Uterus (tissue), 4 donors: ENCODE results near the gene INS. TPM values are rescaled to one million over a fixed set of nuclear protein-coding genes. Genes with fewer than 3 reads are reported as not detected.

ENCODE experiments used
- DNase-seq, 2 donors: peaks; one replicate each; pipeline ENCODE4 v3.0.0-alpha.2; 2019 to 2020
- H3K27ac ChIP-seq, 2 donors: fragments of 200-600 bp; sonication (generic); 1 replicate in 1 of 2; 2 replicates in 1 of 2; pipeline ENCODE4 v1.5.1; 2016 to 2018
- H3K27me3 ChIP-seq, 2 donors: fragments of 200-600 bp; sonication (generic); one replicate each; pipeline ENCODE4 v1.5.1; 2018 to 2019; ENCODE audit warnings: control low read depth in 1 of 2
- H3K36me3 ChIP-seq, 2 donors: fragments of 200-600 bp; sonication (generic); one replicate each; pipeline ENCODE4 v1.5.1; 2019; ENCODE audit warnings: control low read depth in 1 of 2
- H3K4me1 ChIP-seq, 2 donors: fragments of 200-600 bp; sonication (generic); one replicate each; pipeline ENCODE4 v1.5.1; 2018 to 2019; ENCODE audit warnings: control low read depth in 1 of 2
- H3K4me3 ChIP-seq, 2 donors: fragments of 200-600 bp; sonication (generic); 1 replicate in 1 of 2; 2 replicates in 1 of 2; pipeline ENCODE4 v1.5.1; 2018 to 2019; ENCODE audit warnings: mild to moderate bottlenecking in 1 of 2
- H3K9me3 ChIP-seq, 2 donors: fragments of 200-600 bp; sonication (generic); one replicate each; pipeline ENCODE4 v1.5.1; 2019; ENCODE audit warnings: control low read depth in 1 of 2
- CTCF ChIP-seq, 4 experiments: fragments of 200-600 bp in 2 of 4; fragments of 450-650 bp in 2 of 4; sonication (generic) in 2 of 4; IDR thresholded peaks; one replicate each; pipeline ENCODE4 v1.5.1; 2016 to 2019; ENCODE audit warnings: antibody characterized with exemption in 4 of 4, mild to moderate bottlenecking in 2 of 4, moderate library complexity in 1 of 4
- POLR2A ChIP-seq, 2 donors: fragments of 450-650 bp; IDR thresholded peaks; one replicate each; pipeline ENCODE4 v1.6.1; 2016; ENCODE audit warnings: antibody characterized with exemption in 2 of 2, mild to moderate bottlenecking in 1 of 2, moderate library complexity in 1 of 2
- intact Hi-C: fragments of 100-400 bp; cut with DNase I; formaldehyde crosslinking; loops from one replicate; pipeline ENCODE4 v1.15.1; 2023; ENCODE audit warnings: low total_unique reads
- total RNA-seq, 4 donors: library from RNA; depleted of rRNA in 3 of 4; stranded (reverse); fragments of >200 nt in 3 of 4; gene quantifications; one replicate each; pipeline versions ENCODE4 v1.1.0 to v1.2.4, GENCODE V29; 2014 to 2023
- donor health status: DM: yes; HTN: yes; CAD: no.

The INS gene
- total RNA-seq, 4 donors from 2014 or later: not detected

- intact Hi-C loops: no loop called here
- DNase-seq: no peak
- no peak overlapping the region for H3K4me3 ChIP-seq
- no peak for TF ChIP-seq CTCF (IDR thresholded peaks at IDR 0.05)
- TF ChIP-seq POLR2A (IDR thresholded peaks at IDR 0.05): no peak
- H3K9me3 ChIP-seq: no peaks in the 10 kb centered on the region
- H3K4me1 ChIP-seq: no peaks in the 10 kb centered on the region
- H3K27me3 ChIP-seq: no peaks in the 10 kb centered on the region
- no peak overlapping the region for H3K27ac ChIP-seq
- H3K36me3 ChIP-seq: no peaks in the 10 kb centered on the region
Measured at GRCh38 chr11:2132246-2132645, 28.8 kb downstream of the INS start.

- no peaks in the 10 kb centered on the region for H3K27me3 ChIP-seq
- no peaks in the 10 kb centered on the region for H3K4me1 ChIP-seq
- no peaks in the 10 kb centered on the region for H3K36me3 ChIP-seq
- H3K4me3 ChIP-seq: no peak overlapping the region
- no peak overlapping the region for H3K27ac ChIP-seq
- H3K9me3 ChIP-seq: no peaks in the 10 kb centered on the region
- TF ChIP-seq POLR2A (IDR thresholded peaks at IDR 0.05): no peak
- TF ChIP-seq CTCF (IDR thresholded peaks at IDR 0.05): no peak
- intact Hi-C loops: no loop called here
- DNase-seq: no peak
Measured at GRCh38 chr11:2131371-2132236, 29.4 kb downstream of the INS start.

- no peak overlapping the region for H3K4me3 ChIP-seq
- intact Hi-C loops: no loop called here
- H3K27me3 ChIP-seq: no peaks in the 10 kb centered on the region
- no peaks in the 10 kb centered on the region for H3K9me3 ChIP-seq
- no peak overlapping the region for H3K27ac ChIP-seq
- no peaks in the 10 kb centered on the region for H3K4me1 ChIP-seq
- no peaks in the 10 kb centered on the region for H3K36me3 ChIP-seq
- no peak for TF ChIP-seq POLR2A (IDR thresholded peaks at IDR 0.05)
- no peak for TF ChIP-seq CTCF (IDR thresholded peaks at IDR 0.05)
- no peak for DNase-seq
Measured at GRCh38 chr11:2130881-2131352, 30.1 kb downstream of the INS start.

- no peak for DNase-seq
- TF ChIP-seq POLR2A (IDR thresholded peaks at IDR 0.05) (no peak), CTCF (IDR thresholded peaks at IDR 0.05) (no peak)
- Histone ChIP-seq H3K27ac (no peak overlapping the region), H3K27me3 (no peaks in the 10 kb centered on the region), H3K4me3 (no peak overlapping the region), H3K4me1 (no peaks in the 10 kb centered on the region), H3K36me3 (no peaks in the 10 kb centered on the region), H3K9me3 (no peaks in the 10 kb centered on the region)
- intact Hi-C loops: no loop called here
Measured at GRCh38 chr11:2129699-2130366, 31.2 kb downstream of the INS start.

GRCh38 chr11:2129308-2129698 lies 31.7 kb downstream of the INS start:
- no peaks in the 10 kb centered on the region for H3K4me1 ChIP-seq

More at GRCh38 chr11:2129308-2129698, 31.7 kb downstream of the INS start:
- intact Hi-C loops: no loop called here
- Histone ChIP-seq H3K27me3 (no peaks in the 10 kb centered on the region), H3K4me3 (no peak overlapping the region), H3K27ac (no peak overlapping the region), H3K9me3 (no peaks in the 10 kb centered on the region), H3K36me3 (no peaks in the 10 kb centered on the region)
- no peak for TF ChIP-seq POLR2A (IDR thresholded peaks at IDR 0.05)
- TF ChIP-seq CTCF (IDR thresholded peaks at IDR 0.05): no peak
- no peak for DNase-seq
